Measurements from ENCODE around the gene ZNF845. TPM values are rescaled to one million over a fixed set of nuclear protein-coding genes. Genes with fewer than 3 reads are reported as not detected.

The ZNF845 gene
- total RNA-seq, 2 donors from 2014 or later, result 3.0 to 4.2 TPM

GRCh38 chr19:53365134-53365898 lies 31.8 kb downstream of the ZNF845 start, which contains the start of gene ZNF525:
Gene ZNF525 (plus strand): TSS chr19:53365705. CDS start chr19:53372282, 6,577 bp downstream.
- TF ChIP-seq POLR2A (IDR thresholded peaks at IDR 0.05) (peak; percentile 11 to 79 (median 60)), CTCF (IDR thresholded peaks at IDR 0.05) (peak in 5 of 7 experiments; percentile 23 to 38 (median 26))
- Histone ChIP-seq H3K27me3 (no peaks in the 10 kb centered on the region), H3K9me3 (no peaks in the 10 kb centered on the region), H3K36me3 (replicated peaks in 1 of 2; ENCODE audit: insufficient read depth in 1 of 2, low read depth in 2 of 2) (no peaks in the 10 kb centered on the region), H3K4me1 (peaks cover 8% of the 10 kb centered on the region), H3K4me3 (peak within 1 kb of the TSS; percentile 83 to 90), H3K27ac (peak within 1 kb of the TSS in 3 of 4 donors; percentile 51 to 85 (median 71))
- 0% methylated on average over 22 to 45 of the region's 45 CpGs for WGBS, 2 donors
- ATAC-seq (peak; percentile 99), DNase-seq (peak; percentile 93 to 97 (median 95))
- intact Hi-C loops (cut with DNase I), result no loop called here

- ATAC-seq (peak; percentile 41), DNase-seq (peak in 3 of 4 donors; percentile 13 to 39 (median 34))
- Histone ChIP-seq H3K9me3 (no peaks in the 10 kb centered on the region), H3K4me1 (peaks cover 8% of the 10 kb centered on the region), H3K27ac (peak overlapping the region in 3 of 4 donors; percentile 51 to 85 (median 71)), H3K27me3 (no peaks in the 10 kb centered on the region), H3K4me3 (peak overlapping the region; percentile 83 to 90), H3K36me3 (replicated peaks in 1 of 2; ENCODE audit: insufficient read depth in 1 of 2, low read depth in 2 of 2) (no peaks in the 10 kb centered on the region)
- intact Hi-C loops (cut with DNase I), result no loop called here
- 1 to 2% methylated on average over 16 to 23 of the region's 32 CpGs for WGBS, 2 donors
- TF ChIP-seq POLR2A (IDR thresholded peaks at IDR 0.05) (no peak), CTCF (IDR thresholded peaks at IDR 0.05) (peak in 1 of 7 experiments; percentile 7)
Observed at GRCh38 chr19:53365899-53366493, 32.4 kb downstream of the ZNF845 start.

- no peak for ATAC-seq
- TF ChIP-seq CTCF (IDR thresholded peaks at IDR 0.05), result no peak
- no peak for TF ChIP-seq POLR2A (IDR thresholded peaks at IDR 0.05)
- WGBS, 2 donors, result 87 to 91% methylated on average over 4 of the region's 4 CpGs
- intact Hi-C loops (cut with DNase I), result no loop called here
- Histone ChIP-seq H3K4me3 (no peak overlapping the region), H3K27me3 (no peaks in the 10 kb centered on the region), H3K27ac (no peak overlapping the region), H3K9me3 (no peaks in the 10 kb centered on the region), H3K4me1 (peaks cover 1% of the 10 kb centered on the region), H3K36me3 (replicated peaks in 1 of 2; ENCODE audit: insufficient read depth in 1 of 2, low read depth in 2 of 2) (peaks cover 7 to 12% of the 10 kb centered on the region in 2 donors)
- no peak for DNase-seq
Observed at GRCh38 chr19:53372196-53372595, 38.6 kb downstream of the ZNF845 start.

- Histone ChIP-seq H3K27me3 (no peaks in the 10 kb centered on the region), H3K9me3 (peaks cover 0 to 14% (median 0%) of the 10 kb centered on the region in 3 donors), H3K36me3 (replicated peaks in 1 of 2; ENCODE audit: insufficient read depth in 1 of 2, low read depth in 2 of 2) (peaks cover 15% of the 10 kb centered on the region in 2 donors), H3K4me3 (no peak overlapping the region), H3K27ac (no peak overlapping the region), H3K4me1 (no peaks in the 10 kb centered on the region)
- no peak for ATAC-seq
- DNase-seq, result no peak
- TF ChIP-seq POLR2A (IDR thresholded peaks at IDR 0.05) (no peak), CTCF (IDR thresholded peaks at IDR 0.05) (no peak)
- 62 to 88% methylated on average over 3 of the region's 3 CpGs for WGBS, 2 donors
- intact Hi-C loops (cut with DNase I), result no loop called here
Observed at GRCh38 chr19:53374288-53374687, 40.7 kb downstream of the ZNF845 start.

Measured in body of pancreas (tissue), 4 donors.